GM19372 (cell line): ENCODE data around the gene DNASE1L3.
"Not testable (repeated sequence)": the region's sequence is repeated elsewhere in the genome, so short reads cannot be mapped to it uniquely, and the experiment has no call there.

Source experiments
- ATAC-seq: cut with Tn5 transposase; IDR thresholded peaks from one replicate; pipeline ENCODE4 v1.9.1; 2021; ENCODE audit warnings: mild to moderate bottlenecking, low read depth, moderate library complexity; ENCODE audit not compliant: unreplicated experiment

The DNASE1L3 gene

DNA sequence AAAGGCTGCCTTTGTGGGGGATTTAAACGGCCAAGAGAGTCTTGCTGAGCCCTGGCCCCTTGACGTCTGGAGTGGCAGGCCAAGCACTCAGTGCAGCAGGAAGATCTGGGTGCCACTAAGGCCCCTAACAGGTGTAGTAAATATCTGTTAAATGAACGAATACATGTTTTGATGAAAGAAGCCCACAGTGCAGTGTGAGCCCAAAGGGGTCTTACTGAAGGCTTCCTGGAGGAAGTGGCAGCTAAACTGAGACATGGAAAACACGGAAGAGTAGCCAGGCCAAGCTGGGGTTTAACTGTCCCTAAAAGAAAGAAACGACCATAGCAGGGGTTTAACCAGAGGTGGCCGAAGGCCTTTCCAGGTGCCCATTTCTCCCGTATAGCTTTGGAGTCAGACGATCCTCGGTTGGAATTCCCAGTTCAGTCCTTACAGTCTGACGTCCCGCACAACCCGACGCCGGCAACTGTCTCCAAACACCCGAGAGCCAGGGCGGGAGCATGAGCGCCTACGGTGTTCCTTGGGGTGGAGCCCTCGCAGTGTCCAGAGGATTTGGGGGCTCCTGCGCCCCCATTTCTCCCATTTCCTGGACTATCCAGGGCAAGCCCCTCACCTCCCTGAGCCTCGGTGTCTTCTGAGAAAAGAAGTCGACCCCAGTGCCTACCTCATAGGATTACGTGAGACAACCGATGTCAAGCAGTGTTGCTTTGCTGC, 25.9 kb upstream of the DNASE1L3 start:
- no peak for ATAC-seq

DNA sequence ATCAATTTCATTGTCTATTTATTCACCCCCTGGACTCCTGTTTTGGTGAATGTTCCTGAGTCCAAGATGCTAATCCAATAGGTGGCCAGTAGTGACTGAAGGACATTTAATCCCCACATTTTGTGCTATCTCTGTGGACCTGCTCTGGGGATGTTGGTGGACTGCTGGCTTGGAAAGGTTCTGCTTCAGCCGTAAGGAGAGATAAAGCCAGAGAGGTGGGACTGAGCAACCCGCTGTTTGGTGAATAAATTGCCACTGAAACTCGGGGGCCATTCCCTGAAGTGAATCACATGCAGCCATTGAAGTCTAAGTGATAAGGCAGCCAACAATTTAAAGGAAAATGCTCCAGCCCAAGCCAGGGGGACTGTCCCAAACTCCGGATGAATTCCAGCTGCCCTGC, 25.2 kb upstream of the DNASE1L3 start:
- no peak for ATAC-seq

DNA sequence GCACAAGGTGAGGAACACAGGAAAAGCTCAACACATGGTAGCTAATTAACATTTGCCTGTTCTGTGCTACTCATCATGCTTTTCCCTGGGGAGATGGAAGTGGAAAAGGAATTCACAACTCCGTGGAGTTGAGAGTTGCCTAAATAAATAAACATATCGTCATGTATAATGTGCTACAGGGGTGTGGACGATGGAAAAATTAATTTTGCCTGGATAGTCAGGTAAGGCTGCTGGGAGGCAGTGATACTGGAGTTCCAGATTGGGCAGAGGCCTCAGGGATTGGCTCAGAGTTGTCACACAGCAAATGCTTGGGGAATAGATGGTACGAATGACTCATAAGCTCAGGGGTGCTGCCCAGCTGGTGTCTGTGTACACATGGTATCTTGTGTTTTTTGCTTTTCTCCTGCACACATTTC, 23.8 kb upstream of the DNASE1L3 start:
- ATAC-seq = no peak

DNA sequence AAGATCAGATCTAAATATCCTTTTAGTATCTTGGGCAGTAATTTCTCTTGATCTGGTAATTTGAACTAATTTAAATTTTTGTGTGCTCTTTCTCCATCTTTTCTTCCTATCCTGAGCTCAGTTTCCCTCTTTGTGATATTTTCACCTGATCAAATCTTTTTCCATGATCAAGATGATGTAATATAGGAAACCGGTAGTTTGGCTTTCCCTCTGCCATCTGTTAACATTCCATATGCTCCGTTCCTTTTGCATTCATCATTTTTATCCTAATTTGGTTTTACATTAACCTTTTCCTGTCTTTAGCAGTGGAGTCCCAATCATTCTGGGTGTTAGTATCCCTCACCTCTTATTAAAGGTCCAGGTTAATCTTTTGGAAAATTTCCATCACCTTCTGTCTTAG, 20.9 kb upstream of the DNASE1L3 start:
- no peak for ATAC-seq

DNA sequence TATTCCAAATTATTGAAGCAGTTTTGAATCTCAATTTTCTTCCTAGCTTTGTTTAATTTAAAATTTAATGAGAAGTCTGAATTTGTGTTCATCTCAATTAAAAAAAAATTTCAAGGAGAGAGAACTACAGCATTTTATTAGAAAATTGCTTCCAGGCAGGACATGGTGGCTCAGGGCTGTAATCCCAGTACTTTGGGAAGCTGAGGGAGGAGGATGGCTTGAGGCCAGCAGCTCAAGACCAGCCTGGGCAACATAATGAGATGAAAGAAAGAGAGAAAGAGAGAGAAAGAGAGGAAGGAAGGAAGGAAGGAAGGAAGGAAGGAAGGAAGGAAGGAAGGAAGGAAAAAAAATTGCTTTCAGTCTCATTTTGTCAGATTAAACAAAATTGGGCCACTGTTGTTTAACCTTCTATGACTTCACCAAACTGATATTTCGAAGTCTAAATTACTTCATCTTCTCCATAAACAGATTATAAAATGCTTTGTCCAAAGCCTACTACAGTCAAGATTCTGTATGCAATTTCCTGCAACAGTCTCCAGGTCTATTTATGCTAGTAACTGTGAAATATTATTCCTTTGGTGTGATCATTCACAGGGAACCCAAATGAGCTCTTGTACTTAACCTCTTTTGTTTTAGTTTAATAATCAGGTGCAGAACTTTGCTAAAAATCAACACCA, 20.2 kb upstream of the DNASE1L3 start:
- ATAC-seq = no peak

DNA sequence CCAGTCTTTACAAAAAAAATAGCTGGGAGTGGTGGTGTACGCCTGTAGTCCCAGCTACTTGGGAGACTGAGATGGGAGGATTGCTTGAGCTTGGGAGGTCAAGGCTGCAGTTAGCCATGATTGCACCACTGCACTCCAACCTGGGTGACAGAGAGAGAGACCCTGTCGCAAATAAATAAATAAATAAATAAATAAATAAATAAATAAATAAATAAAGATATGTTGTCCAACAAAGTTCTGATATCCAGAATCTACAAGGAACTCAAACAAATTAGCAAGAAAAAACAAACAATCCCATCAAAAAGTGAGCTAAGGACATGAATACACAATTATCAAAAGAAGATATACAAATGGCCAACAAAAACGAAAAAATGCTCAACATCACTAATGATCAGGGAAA, 17.2 kb upstream of the DNASE1L3 start:
- not testable (repeated sequence) for ATAC-seq

DNA sequence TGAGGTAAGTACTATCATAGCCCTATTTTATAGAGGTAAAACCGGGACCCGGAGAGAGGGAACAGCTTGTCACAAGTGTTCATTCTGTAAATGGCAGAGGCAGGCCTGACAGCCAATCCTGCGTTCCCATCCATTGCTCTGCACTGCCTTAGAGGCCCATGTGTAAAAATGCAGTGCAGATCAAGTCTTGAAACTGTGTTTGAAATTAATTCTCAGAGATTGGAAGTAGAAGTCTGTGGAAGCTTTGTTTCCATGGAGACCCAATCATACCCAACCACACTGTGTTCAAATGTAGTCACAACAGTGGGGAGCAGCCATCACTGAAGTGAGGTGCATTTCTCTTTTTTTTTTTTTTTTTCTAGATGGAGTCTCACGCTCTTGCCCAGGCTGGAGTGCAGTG, 13.1 kb upstream of the DNASE1L3 start:
- ATAC-seq = no peak

DNA sequence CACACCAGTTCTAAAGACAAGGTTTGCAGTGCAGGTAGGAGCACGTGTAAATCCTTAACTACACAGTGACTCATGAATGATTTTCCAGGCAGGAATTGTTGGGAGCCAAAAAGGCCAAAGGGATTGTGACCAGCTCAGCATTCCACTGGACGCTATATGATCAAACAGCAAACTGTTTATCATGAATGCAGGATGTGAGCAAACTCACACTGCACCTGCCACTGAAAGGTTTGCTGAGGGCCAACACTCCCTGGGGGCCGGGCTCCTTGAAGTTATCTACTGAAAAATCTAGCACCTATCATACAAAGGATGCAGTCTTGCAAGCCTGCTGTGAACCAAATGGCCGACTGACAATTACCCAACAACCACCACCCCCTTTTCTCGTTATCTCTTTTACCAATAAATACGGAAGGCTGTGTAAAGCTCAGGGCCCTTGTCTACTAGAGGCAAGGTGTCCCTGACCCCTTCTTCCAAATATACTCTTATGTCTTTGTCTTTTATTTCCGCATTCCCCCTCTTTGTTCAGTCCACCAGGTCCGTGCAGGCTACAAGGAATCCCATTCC, 11.5 kb upstream of the DNASE1L3 start:
- ATAC-seq = no peak

DNA sequence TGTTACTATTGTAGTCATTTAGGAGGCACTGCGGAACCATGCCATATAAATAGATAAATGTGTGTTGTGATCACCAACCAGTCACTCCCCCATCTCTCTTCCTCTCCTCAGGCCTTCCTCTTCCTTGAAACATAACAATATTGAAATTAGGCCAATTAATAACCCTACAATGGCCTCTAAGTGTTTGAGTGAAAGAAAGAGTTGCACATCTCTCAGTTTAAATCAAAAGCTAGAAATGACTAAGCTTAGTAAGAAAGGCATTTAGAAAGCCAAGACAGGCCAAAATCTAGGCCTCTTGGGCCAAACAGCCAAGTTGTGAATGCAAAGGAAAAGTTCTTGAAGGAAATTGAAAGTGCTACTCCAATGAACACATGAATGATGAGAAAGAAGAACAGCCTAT, 8.1 kb upstream of the DNASE1L3 start:
- no peak for ATAC-seq

DNA sequence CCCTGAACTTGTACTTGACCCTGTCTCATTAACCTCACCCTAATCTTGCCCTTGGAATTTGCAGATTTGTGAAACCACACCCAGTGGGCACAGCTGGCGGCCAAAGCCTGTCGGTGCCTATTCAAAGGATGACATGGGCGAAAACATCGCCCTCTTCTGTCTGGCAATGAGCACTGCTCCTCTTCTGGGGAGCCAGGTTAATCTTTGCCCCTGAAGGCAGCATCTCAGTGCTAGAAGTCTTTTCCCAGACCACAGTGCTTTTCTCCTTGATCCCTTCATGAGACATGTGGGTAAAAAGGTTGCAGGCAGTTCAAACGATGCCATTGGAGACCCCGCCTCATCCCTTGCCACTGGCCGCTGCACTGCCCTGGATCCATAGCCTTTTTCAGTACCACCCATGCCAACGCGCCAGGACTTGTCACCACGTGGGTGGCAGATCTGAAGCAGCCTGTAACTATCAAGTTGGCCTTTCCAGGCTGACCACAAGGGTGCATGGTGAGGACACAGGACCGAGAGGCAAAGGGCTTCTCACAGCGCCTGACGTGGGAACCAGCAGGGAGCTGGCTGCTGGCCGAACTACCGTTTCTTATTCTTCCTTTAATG, 6.5 kb upstream of the DNASE1L3 start:
- ATAC-seq = no peak

DNA sequence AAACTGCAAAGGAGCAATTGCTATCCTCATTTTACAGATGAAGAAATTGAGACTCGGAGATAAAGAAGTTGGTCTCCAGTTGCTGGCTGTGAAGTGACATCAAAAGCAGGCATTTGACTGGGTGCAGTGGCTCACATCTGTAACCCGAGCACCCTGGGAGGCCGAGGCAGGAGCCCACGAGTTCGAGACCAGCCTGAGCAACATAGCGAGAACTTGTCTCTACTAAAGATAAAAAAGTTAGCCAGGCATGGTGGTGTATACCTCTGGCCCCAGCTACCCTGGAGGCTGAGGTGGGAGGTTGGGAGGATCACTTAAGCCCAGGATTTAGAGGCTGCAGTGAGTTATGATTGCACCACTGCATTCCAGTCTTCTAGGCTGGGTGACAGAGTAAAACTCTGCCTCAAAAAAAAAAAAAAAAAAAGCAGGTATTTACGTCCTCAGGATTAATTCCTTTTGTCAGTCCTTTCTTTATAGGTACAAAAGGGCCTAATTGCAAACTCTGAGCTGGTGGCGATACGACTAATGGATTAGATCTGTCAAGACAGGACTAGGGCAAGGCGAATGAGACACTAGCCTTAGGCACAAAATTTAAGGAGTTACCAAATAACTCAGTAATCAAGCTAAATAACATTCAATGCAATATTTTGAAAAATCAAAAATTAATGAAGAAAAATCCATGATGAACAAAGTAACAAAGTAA, 5.9 kb upstream of the DNASE1L3 start:
- no peak for ATAC-seq

DNA sequence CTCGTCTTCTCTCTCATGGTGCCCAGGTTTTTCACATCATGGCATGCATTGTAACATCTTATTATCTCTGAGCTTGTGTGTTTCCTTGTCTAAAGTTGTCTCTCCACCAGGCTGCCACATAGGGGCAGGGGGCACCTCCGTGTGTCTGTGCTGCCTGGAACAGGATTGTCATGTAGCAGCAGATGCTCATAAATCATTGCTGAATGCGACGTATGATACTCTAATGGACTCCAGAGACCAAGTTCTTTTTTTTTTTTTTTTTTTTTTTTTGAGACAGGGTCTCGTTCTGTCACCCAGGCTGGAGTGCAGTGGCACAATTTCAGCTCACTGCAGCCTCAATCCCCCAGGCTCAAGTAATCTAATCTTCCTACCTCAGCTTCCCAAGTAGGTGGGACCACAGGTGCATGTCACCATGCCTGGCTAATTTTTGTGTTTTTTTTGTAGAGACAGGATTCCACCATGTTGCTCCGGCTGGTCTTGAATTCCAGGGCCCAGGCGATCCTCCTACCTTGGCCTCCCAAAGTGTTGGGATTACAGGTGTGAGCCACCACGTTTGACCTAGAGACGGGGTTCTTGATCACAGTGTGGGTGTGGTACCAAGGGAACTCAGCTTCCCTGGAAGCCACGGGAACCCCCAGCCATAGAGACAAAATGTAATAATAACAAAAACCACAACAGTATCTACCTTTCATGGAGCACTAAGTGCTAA, 4.7 kb upstream of the DNASE1L3 start:
- ATAC-seq = peak; percentile 1

DNA sequence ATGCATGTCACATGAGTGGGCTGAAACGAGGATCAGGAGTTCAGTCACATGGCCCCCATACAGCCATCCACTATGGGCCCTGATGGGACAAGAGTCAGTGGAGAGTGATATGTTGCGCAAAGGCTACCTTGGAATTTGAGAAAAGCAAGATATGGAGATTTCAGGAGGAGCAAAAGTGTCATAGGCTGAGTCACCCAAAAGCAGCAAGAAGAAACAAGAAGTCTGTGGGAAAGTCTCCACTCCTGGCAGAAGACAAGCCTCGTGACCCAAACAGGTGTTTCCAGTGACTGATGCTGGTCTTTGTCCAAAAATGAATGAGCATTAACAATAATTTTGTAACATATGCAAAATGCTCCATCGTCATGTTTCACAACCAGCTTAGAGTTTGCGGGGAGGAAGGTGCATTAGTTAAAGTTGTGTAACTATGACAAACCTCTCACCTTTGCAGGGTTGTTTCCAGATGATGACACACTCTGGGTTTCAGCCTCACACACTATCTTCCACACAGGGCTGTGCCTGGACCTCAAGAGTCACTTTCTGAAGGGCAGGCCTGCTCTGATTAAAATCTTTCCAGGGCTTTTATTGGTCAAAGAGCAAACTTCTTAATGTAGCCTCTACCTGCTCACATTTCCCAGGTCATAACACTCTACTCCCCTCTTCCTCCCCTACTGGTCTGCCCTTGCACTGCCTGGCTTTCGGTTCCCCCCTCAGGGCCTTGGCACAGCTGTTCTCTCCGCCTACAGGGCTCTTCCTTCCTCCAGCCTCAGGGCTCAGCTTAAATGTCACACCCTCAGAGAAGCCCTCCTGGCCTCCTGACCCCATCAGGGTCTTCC, 3.9 kb upstream of the DNASE1L3 start:
- ATAC-seq = peak; percentile 74

DNA sequence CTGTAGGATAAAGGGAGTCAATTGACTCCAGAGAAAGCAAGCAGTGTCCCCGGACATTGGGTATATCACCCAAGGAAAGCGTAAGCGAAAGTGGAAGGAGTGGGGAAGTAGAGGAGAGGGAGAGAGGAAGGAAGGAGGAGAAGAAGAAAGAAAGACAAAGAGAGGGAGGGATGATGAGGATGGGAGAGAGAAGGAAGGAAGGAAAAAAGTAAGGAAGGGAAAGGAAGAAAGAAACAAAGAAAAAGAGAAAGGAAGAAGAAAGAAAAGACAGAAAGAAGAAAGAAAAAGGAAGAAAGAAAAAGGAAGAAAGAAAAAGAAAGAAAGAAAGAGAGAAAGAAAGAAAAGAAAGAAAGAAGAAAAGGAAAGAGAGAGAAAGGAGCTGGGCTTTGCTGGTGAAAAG, 839 bp downstream of the DNASE1L3 start:
- ATAC-seq = no peak

DNA sequence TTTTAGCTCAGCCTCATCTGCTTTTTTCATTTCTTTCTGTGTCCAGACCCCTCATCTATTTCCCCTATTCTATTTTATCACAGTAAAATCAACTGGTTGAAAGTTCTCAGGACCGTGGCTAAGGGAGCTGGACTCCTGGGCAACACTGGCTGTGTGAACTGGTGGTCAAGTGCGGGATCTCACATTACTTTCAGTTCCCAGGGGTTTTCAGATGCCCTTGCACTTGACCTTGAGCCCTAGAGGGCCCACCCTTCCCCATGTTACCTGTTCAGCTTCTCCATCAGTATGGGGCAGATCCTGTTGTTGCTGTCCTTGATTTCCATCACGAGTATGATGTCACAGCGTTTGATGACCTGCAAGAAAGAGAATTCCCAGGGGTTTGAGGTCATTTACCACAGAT, 2.8 kb downstream of the DNASE1L3 start:
- ATAC-seq = no peak

DNA sequence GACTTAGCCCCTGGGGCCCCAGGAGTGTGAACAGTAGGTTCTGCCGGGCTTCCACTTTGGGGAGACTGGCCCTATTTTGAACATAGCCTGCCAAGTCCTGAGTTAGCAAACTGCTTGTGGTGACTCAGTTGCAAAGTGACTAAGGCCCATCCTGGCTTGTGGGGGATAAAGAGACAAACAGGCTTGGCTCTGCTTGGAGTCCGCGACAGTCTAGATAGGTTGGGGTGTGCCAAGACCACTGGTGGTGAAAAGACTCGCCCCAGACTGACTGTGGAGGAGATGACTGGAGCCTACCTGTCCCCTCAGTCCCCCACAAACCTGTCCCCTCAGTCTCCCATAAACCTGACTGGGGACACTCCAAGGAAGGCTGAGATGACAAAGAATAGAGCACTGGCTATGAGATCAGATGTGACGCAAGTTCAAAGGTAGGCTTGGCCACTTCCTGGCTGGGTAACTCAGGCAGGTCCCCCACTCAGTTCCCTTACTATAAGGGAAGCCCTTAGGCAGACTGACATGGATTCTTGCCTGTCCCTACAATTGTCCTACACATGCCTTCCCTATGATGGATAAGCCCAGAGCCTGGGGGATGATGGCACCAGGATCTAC, 4.3 kb downstream of the DNASE1L3 start:
- no peak for ATAC-seq

DNA sequence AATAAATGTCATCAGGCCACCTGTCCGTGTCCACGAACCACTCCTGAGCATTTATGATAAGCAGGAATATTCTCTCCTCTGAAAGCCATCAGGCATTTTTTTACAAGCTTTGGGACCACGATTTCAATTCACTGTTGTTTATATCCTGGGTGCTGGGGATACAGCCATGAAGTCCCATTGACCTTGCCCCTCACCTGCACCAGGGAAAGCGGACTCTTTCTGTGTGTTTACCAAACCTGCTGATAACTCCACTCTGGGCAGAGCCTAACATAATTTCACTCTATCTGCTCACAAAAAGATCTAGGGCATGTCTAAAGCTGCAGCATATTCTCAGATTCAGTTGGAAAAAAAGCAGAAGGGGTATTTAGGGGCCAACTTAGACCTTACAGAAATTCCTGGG, 4.8 kb downstream of the DNASE1L3 start:
- no peak for ATAC-seq

DNA sequence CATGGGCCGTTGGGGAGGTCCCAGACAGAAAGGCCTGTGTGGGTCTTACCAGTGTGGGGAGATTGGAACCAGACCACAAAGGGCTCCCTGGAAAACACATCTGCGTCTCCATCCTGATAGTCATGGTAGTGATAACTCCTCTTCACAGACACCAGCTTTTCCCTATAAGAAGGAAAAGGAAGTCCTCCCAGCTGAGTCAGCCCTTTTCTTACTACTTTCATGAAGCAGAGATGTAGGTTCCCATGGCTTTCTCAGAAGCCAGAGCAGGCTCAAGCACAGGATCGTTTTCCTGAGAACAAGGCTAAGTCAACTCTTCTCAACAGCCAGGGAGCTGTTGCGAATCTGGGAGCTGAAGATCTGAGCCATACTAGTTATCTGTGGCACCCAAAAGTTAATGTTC, 6.1 kb downstream of the DNASE1L3 start:
- ATAC-seq = no peak

DNA sequence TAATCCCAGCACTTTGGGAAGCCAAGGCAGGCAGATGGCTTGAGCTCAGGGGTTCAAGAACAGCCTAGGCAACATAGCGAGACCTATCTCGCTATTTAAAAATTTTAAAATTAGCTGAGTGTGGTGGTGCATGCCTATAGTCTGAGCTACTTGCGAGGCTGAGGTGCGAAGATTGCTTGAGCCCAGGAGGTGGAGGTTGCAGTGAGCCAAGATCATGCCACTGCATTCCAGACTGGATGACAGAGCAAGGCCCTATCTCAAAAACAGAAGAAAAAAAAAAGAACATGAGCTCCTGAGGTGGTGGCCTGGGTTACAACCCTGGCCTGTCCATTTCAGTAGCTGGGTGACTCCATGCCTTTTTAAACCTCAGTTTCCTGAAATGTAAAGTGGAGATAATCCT, 7.2 kb downstream of the DNASE1L3 start:
- no peak for ATAC-seq
